A673 (cell line): ENCODE results near the gene PLN. TPM values are rescaled to one million over a fixed set of nuclear protein-coding genes. Genes with fewer than 3 reads are reported as not detected.

Experiments used
- BruUV-seq: library from RNA; stranded (reverse); fragments of 400-500 nt; replicated peaks from 2 replicates; lab custom pipeline; 2021; lab: Mats Ljungman, UMichigan
- CTCF ChIA-PET: fragments of 300-600 bp; sonication (Branson Sonifier 250); formaldehyde crosslinking; loops from one replicate; lab custom pipeline; 2022; ENCODE audit warnings: antibody characterized with exemption; lab: Charles Lee
- POLR2A ChIA-PET: fragments of 300-600 bp; sonication (Branson Sonifier 250); formaldehyde crosslinking; loops from one replicate; lab custom pipeline; 2022; ENCODE audit warnings: antibody characterized with exemption; ENCODE audit not compliant: low non-redundant PET; lab: Charles Lee
- DNase-seq: peaks from one replicate; pipeline ENCODE4 v3.0.0-alpha.2; 2015; ENCODE audit warnings: low spot score
- H3K27ac ChIP-seq: fragments of 200-600 bp; sonication (generic); 2 replicates; pipeline ENCODE4 v1.5.1; 2016; ENCODE audit warnings: mixed run types, low read depth, mild to moderate bottlenecking, mixed read lengths, antibody characterized with exemption, low read length; ENCODE audit not compliant: poor library complexity, severe bottlenecking
- H3K27me3 ChIP-seq: fragments of 200-600 bp; sonication (generic); replicated peaks from 2 replicates; pipeline ENCODE4 v1.6.1; 2017; ENCODE audit warnings: mixed run types, low read depth, mild to moderate bottlenecking, mixed read lengths, antibody characterized with exemption, low read length; ENCODE audit not compliant: insufficient read depth, poor library complexity
- H3K36me3 ChIP-seq: fragments of 200-600 bp; sonication (generic); 2 replicates; pipeline ENCODE4 v1.6.1; 2016; ENCODE audit warnings: mixed run types, mild to moderate bottlenecking, mixed read lengths, antibody characterized with exemption, low read length; ENCODE audit not compliant: insufficient read depth, poor library complexity, severe bottlenecking
- H3K4me1 ChIP-seq: fragments of 200-600 bp; sonication (generic); 2 replicates; pipeline ENCODE4 v1.6.1; 2017; ENCODE audit warnings: mixed run types, mild to moderate bottlenecking, mixed read lengths, antibody characterized with exemption, low read length; ENCODE audit not compliant: insufficient read depth, poor library complexity, severe bottlenecking
- H3K4me3 ChIP-seq: fragments of 200-600 bp; sonication (generic); 2 replicates; pipeline ENCODE4 v1.5.1; 2016; ENCODE audit warnings: low read depth, mixed run types, mild to moderate bottlenecking, mixed read lengths, low read length; ENCODE audit not compliant: poor library complexity, severe bottlenecking
- H3K9me3 ChIP-seq: fragments of 200-600 bp; sonication (generic); 2 replicates; pipeline ENCODE4 v1.6.1; 2016; ENCODE audit warnings: mixed run types, low read depth, mild to moderate bottlenecking, mixed read lengths, antibody characterized with exemption, low read length; ENCODE audit not compliant: poor library complexity, severe bottlenecking
- EZH2 ChIP-seq: fragments of 200-600 bp; sonication (generic); IDR thresholded peaks from 2 replicates; pipeline ENCODE4 v1.6.1; 2017; ENCODE audit warnings: borderline replicate concordance, low read depth, mild to moderate bottlenecking, mixed read lengths, antibody characterized with exemption, low read length; ENCODE audit not compliant: poor library complexity, severe bottlenecking
- intact Hi-C: fragments of 100-400 bp; cut with micrococcal nuclease; formaldehyde crosslinking; loops from one replicate; pipeline ENCODE4 v1.10.0; 2022; ENCODE audit not compliant: unreplicated experiment
- total RNA-seq: library from RNA; stranded (reverse); gene quantifications from 2 replicates; pipeline ENCODE4 v1.2.3, GENCODE V29; 2021
- TF ChIP-seq, protein P1 (sequence below): fragments of 300-800, 200-600 bp; sonication (generic); conservative IDR thresholded peaks from 2 replicates; pipeline ENCODE4 v1.5.1; 2017; ENCODE audit warnings: low read depth, mild to moderate bottlenecking, antibody characterized with exemption, low read length, moderate library complexity, mixed read lengths

PLN gene
- total RNA-seq, 1 experiment from 2014 or later: not detected

DNA sequence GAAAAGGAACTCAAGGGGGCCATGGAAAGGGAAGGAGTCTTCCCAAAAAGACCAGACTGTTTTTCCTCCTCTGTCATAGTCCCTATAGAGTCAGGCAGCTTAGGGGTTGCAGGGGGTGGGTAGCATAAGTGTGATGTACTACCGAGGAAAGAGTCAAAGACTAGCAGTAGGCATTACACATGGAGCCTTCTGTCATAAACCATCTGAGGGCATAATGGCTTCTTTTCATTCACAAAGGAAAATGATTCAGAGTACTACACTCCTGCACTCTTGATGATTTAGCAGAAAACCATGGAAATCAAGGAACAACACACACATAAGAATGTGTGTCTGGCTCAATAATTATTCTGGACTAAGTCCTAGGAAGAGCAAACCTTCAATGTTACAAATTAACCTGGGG is 14.9 kb downstream of the PLN start:
- intact Hi-C loops: no loop called here
- Histone ChIP-seq H3K4me1 (peaks cover 14% of the 10 kb centered on the region), H3K4me3 (no peak overlapping the region), H3K9me3 (no peaks in the 10 kb centered on the region), H3K27me3 (no peaks in the 10 kb centered on the region), H3K36me3 (no peaks in the 10 kb centered on the region), H3K27ac (no peak overlapping the region)
- no peak for TF ChIP-seq EZH2
- TF ChIP-seq, protein P1, sequence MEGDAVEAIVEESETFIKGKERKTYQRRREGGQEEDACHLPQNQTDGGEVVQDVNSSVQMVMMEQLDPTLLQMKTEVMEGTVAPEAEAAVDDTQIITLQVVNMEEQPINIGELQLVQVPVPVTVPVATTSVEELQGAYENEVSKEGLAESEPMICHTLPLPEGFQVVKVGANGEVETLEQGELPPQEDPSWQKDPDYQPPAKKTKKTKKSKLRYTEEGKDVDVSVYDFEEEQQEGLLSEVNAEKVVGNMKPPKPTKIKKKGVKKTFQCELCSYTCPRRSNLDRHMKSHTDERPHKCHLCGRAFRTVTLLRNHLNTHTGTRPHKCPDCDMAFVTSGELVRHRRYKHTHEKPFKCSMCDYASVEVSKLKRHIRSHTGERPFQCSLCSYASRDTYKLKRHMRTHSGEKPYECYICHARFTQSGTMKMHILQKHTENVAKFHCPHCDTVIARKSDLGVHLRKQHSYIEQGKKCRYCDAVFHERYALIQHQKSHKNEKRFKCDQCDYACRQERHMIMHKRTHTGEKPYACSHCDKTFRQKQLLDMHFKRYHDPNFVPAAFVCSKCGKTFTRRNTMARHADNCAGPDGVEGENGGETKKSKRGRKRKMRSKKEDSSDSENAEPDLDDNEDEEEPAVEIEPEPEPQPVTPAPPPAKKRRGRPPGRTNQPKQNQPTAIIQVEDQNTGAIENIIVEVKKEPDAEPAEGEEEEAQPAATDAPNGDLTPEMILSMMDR: no peak
- ChIA-PET POLR2A (no interaction called here), CTCF (no interaction called here)
- DNase-seq: no peak
- BruUV-seq: no TSS peak

DNA sequence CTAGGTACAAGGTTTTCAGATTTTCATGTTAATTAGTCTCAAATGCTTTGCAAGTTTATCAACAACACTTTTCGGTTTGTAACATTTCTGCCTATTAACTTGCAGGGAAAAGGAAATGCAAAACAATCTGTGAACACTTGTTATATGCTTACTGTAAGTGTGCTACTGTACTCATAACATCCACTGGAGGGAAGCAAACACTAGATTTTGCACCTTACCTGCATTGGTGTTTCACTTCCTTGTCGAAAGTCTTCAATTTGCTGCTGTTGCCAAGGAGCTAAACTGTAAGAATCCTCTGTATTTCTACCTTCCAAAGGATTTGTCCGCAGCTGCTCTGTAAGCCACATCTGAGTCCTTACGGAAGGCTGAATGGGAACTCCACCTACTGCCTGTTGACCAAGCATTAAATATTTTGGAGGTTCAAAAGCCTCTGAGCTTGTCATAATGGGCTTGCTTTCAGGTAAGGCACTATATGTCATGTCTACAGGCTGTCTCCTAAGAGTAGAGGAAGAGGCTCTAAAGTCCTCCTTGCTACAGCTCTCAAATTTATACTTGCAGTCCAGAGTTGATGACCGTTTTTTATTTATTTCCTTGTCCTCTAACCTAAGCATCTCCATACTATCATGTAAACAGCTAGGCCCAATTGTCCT is 17.3 kb downstream of the PLN start:
- intact Hi-C loops: no loop called here
- no peak overlapping the region for H3K27ac ChIP-seq
- ChIA-PET CTCF (no interaction called here), POLR2A (no interaction called here)
- H3K4me3 ChIP-seq: no peak overlapping the region
- no peak for DNase-seq
- BruUV-seq: no TSS peak
- no peaks in the 10 kb centered on the region for H3K36me3 ChIP-seq
- H3K27me3 ChIP-seq: no peaks in the 10 kb centered on the region
- no peaks in the 10 kb centered on the region for H3K9me3 ChIP-seq
- no peaks in the 10 kb centered on the region for H3K4me1 ChIP-seq
- TF ChIP-seq, protein P1: peak; percentile 40
- no peak for TF ChIP-seq EZH2

DNA sequence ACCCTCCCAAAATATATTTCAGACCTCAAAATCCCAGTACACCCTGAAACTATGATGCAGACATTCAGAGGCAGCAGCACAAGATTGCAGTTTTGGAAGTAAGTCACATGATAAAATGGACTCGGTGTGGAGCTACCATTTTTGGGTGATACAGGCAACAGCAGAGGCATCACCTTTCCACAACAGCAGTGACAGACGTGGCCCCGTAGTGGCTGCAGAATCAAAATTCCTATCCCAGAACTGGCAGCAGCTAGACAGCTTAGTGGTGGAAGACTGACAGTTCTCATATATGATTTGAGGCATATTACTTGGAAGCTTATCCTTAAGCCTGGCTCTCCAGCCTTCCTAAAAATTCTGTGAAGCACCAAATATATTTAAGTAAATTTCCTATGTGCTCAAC is 19.9 kb downstream of the PLN start:
- no peaks in the 10 kb centered on the region for H3K27me3 ChIP-seq
- no TSS peak for BruUV-seq
- H3K36me3 ChIP-seq: no peaks in the 10 kb centered on the region
- intact Hi-C loops: no loop called here
- TF ChIP-seq, protein P1: no peak
- TF ChIP-seq EZH2: no peak
- no peak overlapping the region for H3K27ac ChIP-seq
- H3K9me3 ChIP-seq: no peaks in the 10 kb centered on the region
- CTCF ChIA-PET: no interaction called here
- POLR2A ChIA-PET: no interaction called here
- no peak overlapping the region for H3K4me3 ChIP-seq
- H3K4me1 ChIP-seq: no peaks in the 10 kb centered on the region
- no peak for DNase-seq
